GM18861 (cell line): ENCODE results near the gene ISM2.
A peak's percentile ranks its signal among the peaks of the same experiment; 100 is the strongest.

ENCODE experiments used
- ATAC-seq: cut with Tn5 transposase; IDR thresholded peaks from one replicate; pipeline ENCODE4 v1.9.1; 2021; ENCODE audit not compliant: unreplicated experiment

ISM2 gene

GRCh38 chr14:77469539-77469938, 29.1 kb downstream of the ISM2 start:
- ATAC-seq: no peak

DNA sequence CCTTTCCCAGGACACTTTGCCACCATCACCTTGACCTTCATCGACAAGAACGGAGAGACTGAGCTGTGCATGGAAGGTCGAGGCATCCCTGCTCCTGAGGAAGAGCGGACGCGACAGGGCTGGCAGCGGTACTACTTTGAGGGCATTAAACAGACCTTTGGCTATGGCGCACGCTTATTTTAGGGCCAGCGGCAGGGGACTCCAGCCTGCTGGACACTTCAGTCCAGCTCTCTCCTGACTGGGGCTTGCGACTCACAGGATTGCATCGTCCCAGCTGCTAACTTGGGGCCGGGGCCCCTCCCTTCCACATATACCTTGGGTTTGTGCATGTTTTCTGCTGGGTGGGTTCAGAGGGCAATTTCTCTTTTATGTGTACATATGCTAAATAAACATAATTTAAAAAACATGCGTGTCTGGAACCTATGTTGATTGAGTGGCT, 29.5 kb downstream of the ISM2 start:
- ATAC-seq: no peak

- ATAC-seq: no peak
Observed at GRCh38 chr14:77467801-77468200, 30.8 kb downstream of the ISM2 start.

GRCh38 chr14:77459072-77459723, 39.4 kb downstream of the ISM2 start:
- ATAC-seq: no peak

- peak; percentile 10 for ATAC-seq
Observed at GRCh38 chr14:77458249-77458950, 40.2 kb downstream of the ISM2 start.

DNA sequence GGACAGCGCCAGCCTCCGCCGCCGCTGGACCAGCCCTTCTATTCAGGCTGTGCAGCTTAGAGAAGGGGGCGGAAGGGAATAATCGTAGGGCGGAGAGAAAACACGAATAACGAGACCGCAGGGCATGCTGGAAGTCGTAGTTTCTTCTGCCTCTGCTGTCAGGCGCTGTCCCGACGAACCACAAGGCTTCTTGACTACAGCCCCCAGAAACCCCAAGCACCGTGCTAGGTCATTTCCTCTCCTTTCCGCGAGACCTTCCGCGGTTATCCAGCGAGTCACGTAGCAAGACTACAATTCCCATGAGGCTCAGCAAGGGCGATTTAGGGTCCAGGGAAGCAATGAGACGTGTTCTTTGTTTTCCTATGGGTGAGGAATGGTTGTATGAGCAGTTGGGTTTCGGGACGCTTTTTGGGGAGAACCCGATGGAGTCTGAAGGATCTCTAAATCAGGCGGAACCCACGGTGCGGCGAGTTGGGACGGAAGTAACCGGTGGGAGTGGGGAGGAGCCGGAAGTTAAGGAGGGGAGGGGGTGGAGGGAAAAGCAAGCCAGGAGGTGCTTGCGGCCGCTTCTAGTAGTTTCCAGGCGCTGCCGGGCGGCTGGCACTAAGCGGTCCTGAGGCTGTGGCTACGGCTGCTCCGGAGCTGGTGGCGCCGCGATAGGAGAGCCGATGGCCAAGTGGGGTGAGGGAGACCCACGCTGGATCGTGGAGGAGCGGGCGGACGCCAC, 40.9 kb downstream of the ISM2 start, which contains the start of the genes AHSA1 and VIPAS39:
Gene AHSA1, plus strand, starts transcription at position 572 of the 727 bp plus-strand sequence. Its CDS starts 97 bp downstream, at position 669.
Gene VIPAS39, minus strand, starts transcription at position 80 of the 727 bp plus-strand sequence. CDS start 3,499 bp downstream, outside the sequence.
- peak; percentile 85 for ATAC-seq

DNA sequence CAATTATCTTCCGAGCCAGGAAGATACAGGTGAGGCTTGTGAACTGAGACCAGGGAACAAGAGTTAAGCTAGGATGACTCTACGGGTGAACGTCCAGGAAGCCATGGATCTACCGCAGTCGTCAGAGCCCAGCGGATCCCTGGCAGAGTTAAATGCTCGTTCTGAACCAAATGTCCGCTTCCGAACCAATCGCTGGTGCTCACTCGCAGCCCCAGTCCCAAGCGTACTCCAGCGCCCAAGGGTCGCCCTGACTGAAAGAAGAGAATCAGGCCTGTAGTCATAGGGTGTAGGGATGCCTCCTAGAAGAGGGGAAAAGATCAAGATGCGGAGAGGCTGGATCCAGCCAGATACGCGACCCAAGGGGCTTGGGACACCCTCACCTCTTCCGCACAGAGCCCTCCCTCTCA, 41.5 kb downstream of the ISM2 start:
- ATAC-seq: no peak

GRCh38 chr14:77455966-77456640, 42.5 kb downstream of the ISM2 start:
- ATAC-seq: no peak

GRCh38 chr14:77442196-77442595, 56.4 kb downstream of the ISM2 start:
- no peak for ATAC-seq

DNA sequence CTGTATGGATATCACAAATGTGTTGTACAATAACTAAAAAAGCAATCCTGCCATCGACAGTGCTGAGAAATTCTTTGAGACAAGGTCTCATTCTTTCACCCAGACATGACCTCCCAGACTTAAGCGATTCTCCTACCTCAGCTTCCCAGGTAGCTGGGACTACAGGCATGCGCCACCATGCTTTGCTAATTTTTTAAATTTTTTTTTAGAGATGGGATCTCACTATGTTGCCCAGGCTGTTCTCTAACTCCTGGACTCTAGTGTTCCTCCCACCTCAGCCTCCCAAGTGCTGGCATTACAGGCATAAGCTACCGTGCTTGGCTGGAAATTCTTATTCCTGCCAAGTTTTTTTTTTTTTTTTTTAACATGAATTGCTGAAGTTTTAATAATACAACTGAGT, 58.8 kb downstream of the ISM2 start:
- ATAC-seq: no peak

- no peak for ATAC-seq
Observed at GRCh38 chr14:77438596-77438995, 60.0 kb downstream of the ISM2 start.

DNA sequence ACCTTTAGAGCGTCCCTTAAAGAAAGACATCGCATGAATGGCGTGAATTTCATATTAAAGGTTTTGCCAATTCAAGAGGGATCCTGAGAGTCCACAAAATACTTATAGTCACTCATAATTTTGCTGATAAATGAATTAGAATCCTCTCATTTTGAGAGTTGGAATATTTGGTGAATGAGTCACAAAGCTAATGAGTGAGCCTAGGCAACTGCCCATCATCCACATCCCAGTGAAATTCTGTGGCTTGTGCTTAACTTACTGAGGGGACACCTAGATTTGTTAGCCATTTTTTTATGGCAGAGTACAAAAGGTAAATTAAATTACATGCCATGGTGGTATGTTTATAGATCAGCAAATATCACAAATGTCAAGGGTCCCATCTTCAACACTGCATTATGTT, 62.6 kb downstream of the ISM2 start:
- no peak for ATAC-seq

DNA sequence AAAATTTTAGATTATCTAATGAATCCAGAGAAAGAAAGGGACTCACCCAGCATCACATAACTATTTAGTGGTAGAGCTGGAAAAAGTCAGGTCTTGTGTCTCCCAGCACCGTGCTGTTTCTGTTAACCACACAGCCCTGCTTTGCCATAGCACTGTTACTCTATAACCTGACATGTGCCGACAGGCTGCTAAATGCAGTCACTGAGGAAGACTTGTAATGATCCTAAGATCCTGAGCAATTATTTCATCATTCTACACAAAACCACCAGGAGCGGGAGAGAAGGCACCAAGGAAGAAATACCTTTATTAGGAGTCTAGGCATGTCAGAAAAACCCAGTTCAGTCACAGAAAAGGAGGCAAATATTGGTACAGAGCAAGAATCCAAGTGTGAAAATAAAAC, 72.2 kb downstream of the ISM2 start:
- ATAC-seq: no peak

GRCh38 chr14:77424862-77425261, 73.8 kb downstream of the ISM2 start:
- ATAC-seq: no peak
